ENCODE data around the gene PDE6C.

The PDE6C gene

DNA sequence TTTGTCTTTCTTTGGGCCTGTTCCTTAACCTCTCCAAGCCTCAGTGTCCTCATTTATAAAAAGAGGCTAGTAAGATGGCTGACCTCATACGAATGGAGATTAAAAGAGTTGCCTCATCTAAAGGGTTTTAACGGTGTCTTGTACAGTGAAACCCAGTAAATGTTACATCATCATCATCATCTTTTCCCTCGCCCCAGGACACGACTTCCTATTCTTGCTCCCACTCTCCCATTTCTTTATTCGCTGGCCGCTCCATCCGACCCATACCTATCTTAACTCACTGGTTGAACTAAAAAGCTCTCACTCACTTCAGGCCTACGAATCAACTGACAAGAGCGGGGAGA lies 89.5 kb downstream of the PDE6C start:
- Mint-ChIP-seq H3K27me3 (ENCODE audit: low read depth) (no peaks in the 10 kb centered on the region), H3K4me1 (peaks cover 4% of the 10 kb centered on the region), H3K36me3 (ENCODE audit: low read depth) (peaks cover 12% of the 10 kb centered on the region), H3K4me3 (no peak overlapping the region), H3K9me3 (no peaks in the 10 kb centered on the region), H3K27ac (no peak overlapping the region)
- TF ChIP-seq, protein P1, sequence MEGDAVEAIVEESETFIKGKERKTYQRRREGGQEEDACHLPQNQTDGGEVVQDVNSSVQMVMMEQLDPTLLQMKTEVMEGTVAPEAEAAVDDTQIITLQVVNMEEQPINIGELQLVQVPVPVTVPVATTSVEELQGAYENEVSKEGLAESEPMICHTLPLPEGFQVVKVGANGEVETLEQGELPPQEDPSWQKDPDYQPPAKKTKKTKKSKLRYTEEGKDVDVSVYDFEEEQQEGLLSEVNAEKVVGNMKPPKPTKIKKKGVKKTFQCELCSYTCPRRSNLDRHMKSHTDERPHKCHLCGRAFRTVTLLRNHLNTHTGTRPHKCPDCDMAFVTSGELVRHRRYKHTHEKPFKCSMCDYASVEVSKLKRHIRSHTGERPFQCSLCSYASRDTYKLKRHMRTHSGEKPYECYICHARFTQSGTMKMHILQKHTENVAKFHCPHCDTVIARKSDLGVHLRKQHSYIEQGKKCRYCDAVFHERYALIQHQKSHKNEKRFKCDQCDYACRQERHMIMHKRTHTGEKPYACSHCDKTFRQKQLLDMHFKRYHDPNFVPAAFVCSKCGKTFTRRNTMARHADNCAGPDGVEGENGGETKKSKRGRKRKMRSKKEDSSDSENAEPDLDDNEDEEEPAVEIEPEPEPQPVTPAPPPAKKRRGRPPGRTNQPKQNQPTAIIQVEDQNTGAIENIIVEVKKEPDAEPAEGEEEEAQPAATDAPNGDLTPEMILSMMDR (IDR thresholded peaks at IDR 0.05; ENCODE audit: unreplicated experiment in 3 of 3) = no peak

DNA sequence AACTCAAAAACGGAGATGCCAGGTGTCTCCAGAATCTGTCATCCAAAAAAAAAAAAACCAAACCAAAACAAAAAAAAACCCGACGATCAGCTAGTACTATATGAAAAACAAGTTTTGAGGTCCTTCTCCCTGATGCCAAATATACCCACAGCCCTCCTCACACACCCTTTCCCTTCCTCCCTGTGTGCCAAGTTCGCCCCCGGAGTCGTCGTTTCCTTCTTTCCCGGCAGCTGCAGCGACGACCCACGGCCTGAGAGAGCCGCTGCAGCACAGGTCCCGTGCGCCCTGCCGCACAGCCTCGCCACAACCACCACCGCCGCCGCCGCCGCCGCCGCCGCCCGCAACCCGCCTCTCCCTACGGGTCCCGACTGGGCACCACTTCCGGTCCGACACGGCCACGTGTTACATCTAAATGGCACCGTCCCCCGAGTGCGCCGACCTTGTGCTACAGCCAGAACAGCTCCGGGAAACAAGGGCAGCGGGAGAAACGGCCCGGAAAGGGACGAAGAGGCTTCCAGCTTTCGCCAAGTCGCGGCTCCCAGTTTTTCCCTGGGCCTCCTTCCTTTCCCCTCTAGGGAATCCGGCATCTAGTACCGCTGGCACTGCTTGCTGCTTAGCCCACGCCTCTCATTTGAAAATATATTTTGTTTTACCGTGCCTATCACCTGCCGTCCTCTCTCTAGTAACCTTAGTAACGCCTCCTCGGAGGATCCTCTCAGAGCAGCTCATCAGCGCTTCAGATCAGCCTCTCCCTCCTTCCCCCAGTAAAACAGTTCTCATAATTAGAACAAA lies 90.1 kb downstream of the PDE6C start, which contains the start of gene FRA10AC1:
FRA10AC1 (minus strand) TSS at position 383 of the 792 bp plus-strand sequence. CDS start 2,486 bp downstream, outside the sequence.
- Mint-ChIP-seq H3K27me3 (ENCODE audit: low read depth) (no peaks in the 10 kb centered on the region), H3K27ac (no peak within 1 kb of the TSS), H3K4me3 (no peak within 1 kb of the TSS), H3K4me1 (peaks cover 4% of the 10 kb centered on the region), H3K9me3 (no peaks in the 10 kb centered on the region), H3K36me3 (ENCODE audit: low read depth) (peaks cover 6% of the 10 kb centered on the region)
- TF ChIP-seq, protein P1 (IDR thresholded peaks at IDR 0.05; ENCODE audit: unreplicated experiment in 3 of 3) = peak; percentile 50 to 64 (median 56)

DNA sequence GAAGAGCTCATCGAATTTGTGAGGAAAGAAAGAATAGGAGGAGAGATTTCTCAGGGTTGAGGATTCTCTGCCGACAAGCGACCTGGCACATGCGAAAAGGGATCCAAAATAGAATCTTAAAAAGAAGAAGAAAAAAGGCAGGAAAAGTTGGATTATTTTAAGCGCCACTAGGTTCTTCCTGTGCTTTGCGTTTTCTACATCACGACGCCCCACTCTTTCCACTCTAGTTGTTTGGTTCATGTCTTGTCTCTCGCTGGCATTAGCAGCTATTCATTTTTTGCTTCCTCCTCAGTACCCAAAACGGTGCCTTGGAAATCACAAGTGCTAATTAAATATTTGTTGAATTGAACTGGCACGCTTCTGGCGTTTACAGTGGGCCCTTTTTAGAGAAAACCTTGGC lies 90.7 kb downstream of the PDE6C start:
- Mint-ChIP-seq H3K36me3 (ENCODE audit: low read depth) (peaks cover 4% of the 10 kb centered on the region), H3K9me3 (no peaks in the 10 kb centered on the region), H3K4me3 (no peak overlapping the region), H3K4me1 (peaks cover 4% of the 10 kb centered on the region), H3K27ac (no peak overlapping the region), H3K27me3 (ENCODE audit: low read depth) (no peaks in the 10 kb centered on the region)
- TF ChIP-seq, protein P1 (IDR thresholded peaks at IDR 0.05; ENCODE audit: unreplicated experiment in 3 of 3) = no peak

DNA sequence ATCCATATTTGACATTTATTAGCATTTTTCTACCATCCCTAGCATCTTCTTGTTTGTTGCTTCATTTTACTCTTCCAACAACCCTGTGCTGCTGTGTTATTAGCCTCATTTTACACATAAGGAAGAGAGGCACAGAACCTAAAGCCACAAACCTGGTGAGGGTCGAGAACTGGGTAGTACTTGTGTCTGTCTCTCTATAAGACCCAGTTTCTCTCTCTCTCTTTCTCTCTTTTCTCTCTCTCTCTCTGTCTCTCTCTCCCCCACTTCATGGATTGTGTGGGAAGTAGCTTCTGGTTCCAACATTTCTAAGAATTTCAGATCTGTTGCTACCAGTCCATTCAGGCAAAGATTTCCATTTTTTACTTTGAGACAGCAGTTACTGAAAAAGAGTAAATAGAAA lies 91.5 kb downstream of the PDE6C start:
- Mint-ChIP-seq H3K27me3 (ENCODE audit: low read depth) (no peaks in the 10 kb centered on the region), H3K36me3 (ENCODE audit: low read depth) (peaks cover 4% of the 10 kb centered on the region), H3K4me3 (peak overlapping the region; percentile 69 to 82 (median 78)), H3K4me1 (peaks cover 4% of the 10 kb centered on the region), H3K9me3 (no peaks in the 10 kb centered on the region), H3K27ac (peak overlapping the region in 2 of 3 experiments; percentile 61 to 93)
- TF ChIP-seq, protein P1 (IDR thresholded peaks at IDR 0.05; ENCODE audit: unreplicated experiment in 3 of 3) = no peak

DNA sequence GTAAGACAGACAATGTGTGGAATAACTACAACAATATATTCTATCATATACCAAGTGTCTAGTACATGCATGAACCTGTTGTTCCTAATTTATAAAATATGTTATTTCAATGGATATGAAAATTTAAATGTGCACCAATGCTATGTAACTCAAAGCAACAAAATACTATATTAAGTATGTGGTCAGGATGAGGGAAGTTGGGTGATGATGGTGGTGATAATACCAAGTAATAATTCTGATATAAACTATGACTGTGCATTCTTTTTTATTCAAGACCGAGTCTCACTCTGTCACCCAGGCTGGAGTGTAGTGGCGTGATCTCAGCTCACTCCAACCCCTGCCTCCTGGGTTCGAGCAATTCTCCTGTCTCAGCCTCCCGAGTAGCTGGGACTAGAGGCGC lies 92.1 kb downstream of the PDE6C start:
- H3K36me3 Mint-ChIP-seq (ENCODE audit: low read depth) = peaks cover 2% of the 10 kb centered on the region
- no peaks in the 10 kb centered on the region for H3K27me3 Mint-ChIP-seq (ENCODE audit: low read depth)
- no peak overlapping the region for H3K4me3 Mint-ChIP-seq
- H3K27ac Mint-ChIP-seq = no peak overlapping the region
- TF ChIP-seq, protein P1 (IDR thresholded peaks at IDR 0.05; ENCODE audit: unreplicated experiment in 3 of 3) = no peak
- peaks cover 4% of the 10 kb centered on the region for H3K4me1 Mint-ChIP-seq
- no peaks in the 10 kb centered on the region for H3K9me3 Mint-ChIP-seq

DNA sequence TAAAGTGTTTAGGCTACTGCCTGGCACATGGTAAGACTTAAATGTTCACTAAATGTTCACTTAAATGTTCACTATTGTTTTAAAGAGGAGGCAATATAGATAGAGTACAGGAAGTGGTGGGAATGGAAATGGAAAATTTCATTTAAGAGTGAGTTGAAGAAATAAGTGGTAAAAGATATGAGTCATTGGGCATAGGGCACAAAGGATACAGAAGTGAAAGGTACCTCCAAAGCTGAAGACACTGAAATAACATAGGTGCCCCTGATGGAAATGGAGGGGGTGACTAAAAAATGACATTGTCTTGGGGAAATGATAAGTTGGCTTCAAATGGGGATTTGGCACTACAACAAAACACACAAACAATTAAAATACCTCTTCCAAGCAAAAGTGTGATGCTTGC lies 95.3 kb downstream of the PDE6C start:
- Mint-ChIP-seq H3K9me3 (no peaks in the 10 kb centered on the region), H3K36me3 (ENCODE audit: low read depth) (no peaks in the 10 kb centered on the region), H3K4me3 (no peak overlapping the region), H3K4me1 (peaks cover 4% of the 10 kb centered on the region), H3K27me3 (ENCODE audit: low read depth) (no peaks in the 10 kb centered on the region), H3K27ac (no peak overlapping the region)
- TF ChIP-seq, protein P1 (IDR thresholded peaks at IDR 0.05; ENCODE audit: unreplicated experiment in 3 of 3) = no peak
